ENCODE measurements around the gene KDM3B.

DNA sequence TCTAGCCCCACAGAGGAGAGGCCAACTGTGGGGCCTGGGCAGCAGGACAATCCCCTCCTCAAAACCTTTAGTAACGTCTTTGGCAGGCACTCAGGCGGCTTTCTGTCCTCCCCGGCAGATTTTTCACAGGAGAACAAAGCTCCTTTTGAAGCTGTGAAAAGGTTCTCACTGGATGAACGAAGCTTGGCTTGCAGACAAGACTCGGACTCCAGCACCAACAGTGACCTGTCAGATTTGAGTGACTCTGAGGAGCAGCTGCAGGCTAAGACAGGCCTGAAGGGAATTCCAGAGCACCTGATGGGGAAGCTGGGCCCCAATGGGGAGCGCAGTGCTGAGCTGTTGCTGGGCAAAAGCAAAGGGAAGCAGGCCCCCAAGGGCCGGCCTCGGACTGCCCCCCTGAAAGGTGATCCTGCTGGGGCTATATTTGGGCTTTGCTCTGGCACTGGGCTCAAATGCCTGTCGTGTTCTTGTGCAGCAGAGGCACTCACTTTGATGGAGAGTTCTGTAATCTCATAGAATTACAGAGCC is 39.4 kb downstream of the KDM3B start:
- TF ChIP-seq, protein P1, sequence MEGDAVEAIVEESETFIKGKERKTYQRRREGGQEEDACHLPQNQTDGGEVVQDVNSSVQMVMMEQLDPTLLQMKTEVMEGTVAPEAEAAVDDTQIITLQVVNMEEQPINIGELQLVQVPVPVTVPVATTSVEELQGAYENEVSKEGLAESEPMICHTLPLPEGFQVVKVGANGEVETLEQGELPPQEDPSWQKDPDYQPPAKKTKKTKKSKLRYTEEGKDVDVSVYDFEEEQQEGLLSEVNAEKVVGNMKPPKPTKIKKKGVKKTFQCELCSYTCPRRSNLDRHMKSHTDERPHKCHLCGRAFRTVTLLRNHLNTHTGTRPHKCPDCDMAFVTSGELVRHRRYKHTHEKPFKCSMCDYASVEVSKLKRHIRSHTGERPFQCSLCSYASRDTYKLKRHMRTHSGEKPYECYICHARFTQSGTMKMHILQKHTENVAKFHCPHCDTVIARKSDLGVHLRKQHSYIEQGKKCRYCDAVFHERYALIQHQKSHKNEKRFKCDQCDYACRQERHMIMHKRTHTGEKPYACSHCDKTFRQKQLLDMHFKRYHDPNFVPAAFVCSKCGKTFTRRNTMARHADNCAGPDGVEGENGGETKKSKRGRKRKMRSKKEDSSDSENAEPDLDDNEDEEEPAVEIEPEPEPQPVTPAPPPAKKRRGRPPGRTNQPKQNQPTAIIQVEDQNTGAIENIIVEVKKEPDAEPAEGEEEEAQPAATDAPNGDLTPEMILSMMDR (IDR thresholded peaks at IDR 0.05), result no peak
- TF ChIP-seq POLR2A (IDR thresholded peaks at IDR 0.05), result no peak
